HG03097 (cell line): Measurements from ENCODE around the gene SEM1.
"Not testable (repeated sequence)": the region's sequence is repeated elsewhere in the genome, so short reads cannot be mapped to it uniquely, and the experiment has no call there.

Experiments
- ATAC-seq: cut with Tn5 transposase; IDR thresholded peaks from one replicate; pipeline ENCODE4 v1.9.1; 2021; ENCODE audit not compliant: unreplicated experiment, low FRiP score

The SEM1 gene

DNA sequence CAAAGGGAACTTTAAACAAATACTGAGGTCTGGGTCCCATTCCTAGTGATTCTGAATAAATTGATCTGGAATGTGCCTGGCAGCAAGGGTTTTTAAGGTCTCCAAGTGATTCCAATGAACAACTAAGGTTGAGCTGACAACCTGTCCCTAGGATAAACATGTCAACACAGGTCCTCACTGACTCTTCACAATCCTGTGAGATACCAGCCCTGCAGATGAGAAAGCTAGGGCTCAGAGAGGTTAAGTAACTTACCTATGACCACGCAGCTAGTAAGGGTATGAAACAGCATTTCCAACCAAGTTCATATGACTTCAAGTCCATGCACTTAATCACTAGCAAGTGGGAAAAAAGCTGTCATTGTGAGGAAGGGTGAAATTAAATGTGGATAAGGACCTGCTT, 44.0 kb downstream of the SEM1 start:
- no peak for ATAC-seq

DNA sequence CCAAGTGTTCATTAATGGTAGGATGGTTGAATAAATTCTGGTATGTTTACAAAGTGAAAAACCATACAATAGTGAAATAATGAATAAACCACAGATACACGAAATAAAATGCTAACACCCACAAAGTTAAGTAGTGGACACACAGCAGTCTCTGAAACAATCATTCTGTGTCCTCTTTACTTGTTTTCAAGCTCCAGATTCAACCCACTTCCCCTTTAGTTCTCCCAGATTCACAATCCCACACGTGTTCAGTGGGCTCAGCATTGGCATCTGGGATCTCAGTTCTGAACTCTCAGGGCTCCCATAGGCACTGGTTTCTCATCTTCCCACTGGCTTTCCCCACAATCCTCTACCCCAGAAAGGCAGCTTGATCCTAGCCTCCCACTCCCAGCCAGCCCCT, 44.9 kb downstream of the SEM1 start:
- ATAC-seq: no peak

DNA sequence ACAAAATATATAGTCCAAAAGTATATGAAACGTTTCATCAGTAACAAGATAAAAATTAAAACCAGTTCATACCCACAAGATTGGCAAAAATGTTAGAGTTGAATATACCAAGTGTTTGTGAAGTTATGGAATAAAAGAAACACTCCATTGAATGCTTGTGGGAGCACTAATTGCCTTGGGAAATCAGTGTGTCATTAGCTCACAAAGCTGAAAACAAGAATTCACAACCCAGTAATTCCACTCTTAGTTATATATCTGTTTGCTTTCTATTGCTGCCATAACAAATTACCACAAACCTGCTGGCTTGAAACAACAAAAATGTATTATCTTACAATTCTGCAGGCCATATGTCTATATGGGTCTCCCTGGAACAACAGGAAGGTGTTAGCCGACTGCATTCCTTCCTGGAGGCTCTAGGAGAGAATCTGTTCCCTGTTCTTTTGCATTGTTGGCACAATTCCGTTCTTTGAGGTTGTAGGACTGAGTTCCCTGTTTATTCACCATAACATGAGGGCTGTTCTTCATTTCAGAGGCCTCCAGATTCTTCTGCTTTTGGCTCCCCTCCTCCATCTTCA, 45.7 kb downstream of the SEM1 start:
- no peak for ATAC-seq

DNA sequence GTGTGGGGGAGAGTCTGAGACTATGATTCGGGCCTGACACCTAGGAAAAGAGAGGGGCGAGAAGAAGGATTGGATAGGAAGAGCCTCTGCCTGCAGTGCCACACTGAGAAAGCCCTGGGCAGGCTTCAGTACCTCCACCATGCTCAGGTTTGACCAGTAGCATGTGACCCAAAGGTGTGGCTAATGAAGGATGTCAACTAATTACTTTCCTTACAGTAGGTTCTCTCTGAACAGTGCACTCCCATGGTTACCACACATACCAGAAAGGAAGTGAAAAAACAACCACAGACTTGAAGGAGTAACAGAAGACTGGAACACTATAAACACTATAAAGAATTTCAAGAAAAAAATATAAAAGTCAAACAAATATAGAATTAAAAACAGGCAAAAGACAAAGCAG, 46.2 kb downstream of the SEM1 start:
- ATAC-seq: peak; percentile 99

DNA sequence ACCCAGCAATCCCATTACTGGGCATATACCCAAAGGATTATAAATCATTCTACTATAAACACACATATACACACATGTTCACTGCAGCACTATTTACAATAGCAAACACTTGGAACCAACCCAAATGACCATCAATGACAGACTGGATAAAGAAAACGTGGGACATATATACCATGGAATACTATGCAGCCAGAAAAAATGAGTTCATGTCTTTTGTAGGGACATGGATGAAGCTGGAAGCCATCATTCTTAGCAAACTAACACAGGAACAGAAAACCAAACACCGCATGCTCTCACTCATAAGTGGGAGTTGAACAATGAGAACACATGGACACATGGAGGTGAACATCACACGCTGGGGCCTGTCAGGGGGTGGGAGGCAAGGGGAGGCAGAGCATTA, 47.5 kb downstream of the SEM1 start:
- ATAC-seq: not testable (repeated sequence)

DNA sequence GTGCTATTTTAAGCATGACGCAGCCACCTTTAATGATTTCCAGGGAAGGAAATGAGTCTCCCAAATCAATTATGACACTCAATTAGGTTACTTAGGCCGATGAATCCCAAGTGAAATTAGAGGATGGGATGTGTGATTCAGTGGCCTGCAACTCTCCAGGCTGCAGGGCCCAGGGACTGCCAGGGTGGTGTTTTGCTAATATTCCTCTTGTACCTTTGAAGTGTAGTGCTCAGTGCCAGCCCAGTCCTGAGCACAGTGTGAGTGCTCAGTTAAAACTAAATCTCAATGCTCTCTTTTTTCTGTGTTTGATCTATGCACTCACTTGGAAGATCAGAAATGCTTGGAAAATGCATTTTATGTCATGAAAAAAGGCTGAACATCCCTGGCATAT, 51.6 kb downstream of the SEM1 start:
- no peak for ATAC-seq

DNA sequence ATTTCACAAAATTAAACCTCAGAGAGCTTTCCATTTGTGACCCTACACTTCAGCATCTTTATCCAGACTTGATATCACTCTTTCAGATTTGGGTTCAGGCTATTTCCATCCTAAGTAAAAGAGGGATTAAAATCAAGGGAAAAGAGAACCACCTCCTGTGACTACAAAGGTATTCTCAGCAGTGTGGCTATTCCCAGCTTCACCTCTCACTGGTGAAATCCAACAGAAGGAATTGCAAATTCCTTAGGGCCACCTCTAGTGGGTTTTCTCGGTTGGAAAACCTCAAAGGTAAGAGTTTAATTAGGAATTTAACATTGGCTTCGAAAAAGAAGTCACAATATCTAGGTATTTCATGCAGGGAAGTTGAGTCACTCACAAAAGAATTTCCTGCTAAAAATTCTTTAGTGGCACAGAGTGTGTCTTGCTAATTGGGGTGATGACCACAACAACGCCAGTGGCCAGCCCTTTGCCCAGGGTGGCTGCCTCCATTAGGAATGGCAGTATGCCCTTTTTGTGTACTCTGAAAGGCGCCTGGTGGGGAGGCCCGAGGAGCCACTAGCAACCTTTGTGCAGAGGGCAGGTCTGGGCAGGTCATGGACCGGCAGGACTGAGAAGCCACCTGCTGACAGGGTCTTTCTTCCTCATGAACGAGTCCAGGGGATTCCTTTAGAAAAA, 52.2 kb downstream of the SEM1 start:
- no peak for ATAC-seq

DNA sequence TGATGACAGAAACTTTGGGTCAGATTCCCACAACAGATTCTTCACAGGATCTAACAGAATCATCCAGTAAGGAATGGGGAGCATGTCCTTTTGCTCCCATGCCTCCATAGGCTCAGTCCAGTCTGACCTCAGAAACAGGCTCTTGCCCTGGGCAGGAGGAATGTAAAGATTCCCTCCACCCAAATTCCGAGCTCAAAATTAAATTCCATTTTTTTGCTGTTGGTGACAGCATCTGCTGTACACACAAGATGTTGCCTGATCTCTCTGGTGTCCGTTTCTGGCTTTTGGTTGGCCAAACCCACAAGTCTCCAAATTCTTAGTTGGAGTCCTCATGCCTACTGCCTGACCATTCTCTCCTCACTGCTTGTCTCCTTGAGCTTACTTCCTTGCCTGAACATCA, 53.7 kb downstream of the SEM1 start:
- no peak for ATAC-seq

DNA sequence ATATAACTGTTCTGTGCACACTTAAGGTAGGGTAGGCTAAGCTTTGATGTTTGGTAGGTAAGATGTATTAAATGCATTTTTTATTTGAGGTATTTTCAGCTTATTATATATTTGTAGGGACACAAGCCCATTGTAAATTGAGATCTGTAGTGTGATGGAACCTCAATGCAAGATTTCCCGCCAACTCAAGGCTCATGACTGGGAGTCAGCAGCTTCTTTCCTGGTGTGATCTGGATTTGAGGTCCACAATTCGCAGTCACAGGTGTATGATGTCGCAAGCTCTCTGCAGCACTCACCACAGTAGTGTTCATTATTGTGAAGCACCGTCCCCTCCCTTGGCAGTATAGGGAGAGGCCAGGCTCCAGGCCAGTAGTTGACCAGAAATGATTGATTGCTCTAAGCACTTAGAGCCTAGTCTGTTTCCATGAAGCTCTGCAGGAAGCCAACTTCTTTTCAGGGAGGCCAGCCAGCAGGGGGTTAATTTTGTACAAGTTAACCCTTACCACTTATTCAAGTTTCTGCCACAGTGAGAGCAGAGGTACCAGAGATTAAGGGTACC, 54.9 kb downstream of the SEM1 start:
- no peak for ATAC-seq

DNA sequence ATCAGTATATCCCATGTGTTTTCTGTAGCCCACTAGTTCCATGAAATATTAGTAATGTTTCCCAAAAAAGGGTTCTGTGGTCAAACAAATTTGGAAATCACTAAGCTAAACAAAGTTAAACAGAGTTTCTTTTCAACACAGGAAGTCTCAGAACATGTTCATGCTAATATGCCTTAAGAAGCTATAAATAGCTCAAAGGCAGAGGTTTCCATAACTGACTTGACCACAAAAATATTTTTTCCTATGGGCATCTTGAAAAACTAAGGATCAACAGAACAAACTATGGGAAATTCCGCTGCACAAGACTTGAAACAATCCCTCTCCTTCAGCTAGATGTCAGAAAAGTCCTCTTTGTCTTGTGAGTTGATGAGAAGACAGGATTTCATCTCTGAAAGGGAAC, 59.7 kb downstream of the SEM1 start:
- no peak for ATAC-seq

DNA sequence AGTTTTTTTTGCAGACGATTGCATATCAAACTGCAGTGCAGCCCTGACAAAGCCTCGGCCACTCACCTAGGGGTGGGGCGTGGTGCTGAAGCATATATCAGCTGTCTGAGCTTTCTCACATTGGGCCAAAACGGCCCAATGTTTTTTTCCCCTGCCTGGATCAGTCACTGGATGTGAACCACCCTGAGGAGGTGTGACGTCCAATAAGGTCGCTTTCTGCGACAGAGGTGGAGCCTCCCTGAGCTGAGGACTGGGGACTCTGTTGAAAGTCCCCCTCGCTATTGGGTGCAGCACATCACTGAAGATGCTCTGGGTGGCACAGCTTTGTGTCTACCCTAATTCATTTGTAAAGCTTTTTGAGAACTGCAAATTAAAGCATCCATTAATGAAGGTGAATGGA, 60.9 kb downstream of the SEM1 start:
- no peak for ATAC-seq

DNA sequence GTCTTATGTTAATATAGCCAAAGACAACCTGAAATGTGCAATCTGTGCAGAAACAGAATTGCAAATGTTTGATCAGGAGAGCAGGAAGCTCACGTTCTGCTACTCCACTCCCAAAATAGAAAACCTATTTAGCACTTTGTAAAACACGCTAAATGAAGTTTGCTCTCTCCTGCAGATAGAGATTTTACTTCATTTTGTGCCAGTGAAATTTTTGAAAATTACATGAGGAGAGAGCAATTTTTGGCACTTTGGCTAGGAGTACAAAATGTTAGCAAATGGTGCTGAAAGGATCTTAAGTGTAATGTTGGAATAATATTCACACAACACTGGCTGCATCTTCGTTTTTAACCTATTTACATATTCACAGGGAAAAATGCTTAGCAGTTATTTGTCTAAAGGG, 61.9 kb downstream of the SEM1 start:
- no peak for ATAC-seq

DNA sequence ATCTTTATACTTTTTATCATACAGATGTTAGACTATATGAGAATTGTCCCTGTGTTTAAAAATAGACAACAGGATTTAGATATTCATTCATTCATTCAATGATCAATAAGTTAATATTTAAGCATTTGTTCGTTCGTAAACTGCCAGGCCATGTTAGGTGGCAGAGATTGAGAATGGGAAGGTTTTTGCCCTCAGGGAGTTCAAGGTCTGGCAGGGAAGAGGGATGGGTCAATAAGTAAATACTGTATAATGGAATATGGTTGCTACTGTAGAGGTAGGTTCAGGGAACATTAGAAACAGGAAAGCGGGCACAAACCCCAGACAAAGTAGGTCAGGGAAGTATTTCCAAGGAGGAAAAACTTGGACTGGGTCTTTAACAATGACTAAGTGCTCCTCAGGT, 64.6 kb downstream of the SEM1 start:
- no peak for ATAC-seq

DNA sequence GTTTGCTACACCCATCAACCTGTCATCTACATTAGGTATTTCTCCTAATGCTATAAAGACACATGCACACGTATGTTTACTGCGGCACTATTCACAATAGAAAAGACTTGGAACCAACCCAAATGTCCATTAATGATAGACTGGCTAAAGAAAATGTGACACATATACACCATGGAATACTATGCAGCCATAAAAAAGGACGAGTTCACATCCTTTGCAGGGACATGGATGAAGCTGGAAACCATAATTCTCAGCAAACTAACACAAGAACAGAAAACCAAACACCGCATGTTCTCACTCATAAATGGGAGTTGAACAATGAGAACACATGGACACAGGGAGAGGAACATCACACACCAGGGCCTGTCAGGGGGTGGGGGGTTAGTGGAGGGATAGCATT, 66.2 kb downstream of the SEM1 start:
- not testable (repeated sequence) for ATAC-seq

DNA sequence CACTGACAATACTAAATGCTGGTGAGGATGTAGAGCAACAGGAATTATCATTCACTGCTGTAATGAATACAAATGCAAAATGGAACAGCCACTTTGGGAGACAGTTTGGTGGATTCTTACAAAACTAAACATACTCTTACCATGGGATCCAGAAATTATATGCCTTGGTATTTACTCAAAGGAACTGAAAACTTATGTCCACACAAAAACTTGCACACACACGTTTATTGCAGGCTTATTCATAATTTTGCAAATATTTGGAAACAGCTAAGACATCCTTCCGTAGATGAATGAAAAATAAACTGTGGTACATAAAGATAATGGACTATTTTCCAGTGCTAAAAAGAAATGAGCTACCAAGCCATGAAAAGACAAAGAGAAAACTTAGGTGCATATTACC, 69.6 kb downstream of the SEM1 start:
- no peak for ATAC-seq
